GM12878 (cell line): Measurements from ENCODE around the gene TIMP3. TPM values are rescaled to one million over a fixed set of nuclear protein-coding genes. Genes with fewer than 3 reads are reported as not detected.

Experiments used
- ATAC-seq: fragments of 200-7000 bp; cut with Tn5 transposase; 3 replicates; pipeline ENCODE4 v1.9.1; 2020; ENCODE audit warnings: mild to moderate bottlenecking, moderate library complexity
- BruUV-seq: library from RNA; stranded (reverse); fragments of 400-500 nt; replicated peaks from 2 replicates; lab custom pipeline; 2021; lab: Mats Ljungman, UMichigan
- CTCF ChIA-PET: fragments of 300-600 bp; sonication (Branson Sonifier 250); formaldehyde crosslinking; extraction: SDS; loops from one replicate; lab custom pipeline; 2021; ENCODE audit warnings: inconsistent platforms; lab: Yijun Ruan, JAX
- POLR2A ChIA-PET: fragments of 350-600 bp; formaldehyde crosslinking; extraction: SDS; loops from one replicate; lab custom pipeline; 2021; ENCODE audit warnings: inconsistent platforms; lab: Charles Lee
- RAD21 ChIA-PET: fragments of 300-600 bp; sonication (Branson Sonifier 250); formaldehyde crosslinking; loops from one replicate; lab custom pipeline; 2023; ENCODE audit warnings: antibody characterized with exemption; ENCODE audit not compliant: unreplicated experiment; lab: Charles Lee
- SMC1A ChIA-PET: fragments of 300-600 bp; sonication (Branson Sonifier 250); formaldehyde crosslinking; loops from one replicate; lab custom pipeline; 2023; ENCODE audit not compliant: unreplicated experiment, uncharacterized antibody; lab: Charles Lee
- DNase-seq: peaks from one replicate; pipeline ENCODE4 v3.0.0-alpha.2; 2011; ENCODE audit warnings: low read depth, low spot score
- FAIRE-seq: peaks from 3 replicates; lab custom pipeline; 2011; peaks lifted over from hg19 to GRCh38; lab: Jason Lieb, UNC
- H2AFZ ChIP-seq: 2 replicates; pipeline ENCODE4 v1.6.0; 2011; ENCODE audit warnings: low read depth, low read length, control low read depth; ENCODE audit not compliant: control insufficient read depth
- H3K27ac ChIP-seq: 2 replicates; pipeline ENCODE4 v1.5.1; 2011; ENCODE audit warnings: control low read depth; ENCODE audit not compliant: control insufficient read depth, insufficient read depth
- H3K27me3 ChIP-seq, 2 experiments: replicated peaks in 1 of 2; 2 replicates each; pipeline versions ENCODE4 v1.6.0 to v1.6.1; 2011; ENCODE audit warnings: low read length in 1 of 2; ENCODE audit not compliant: control insufficient read depth in 2 of 2, insufficient read depth in 2 of 2
- H3K36me3 ChIP-seq, 2 experiments: 2 replicates each; pipeline ENCODE4 v1.5.1; 2011; ENCODE audit warnings: low read length in 1 of 2; ENCODE audit not compliant: control insufficient read depth in 2 of 2, insufficient read depth in 2 of 2
- H3K4me1 ChIP-seq: 2 replicates; pipeline ENCODE4 v1.6.1; 2011; ENCODE audit warnings: mild to moderate bottlenecking, low read length, moderate library complexity, mixed read lengths; ENCODE audit not compliant: control insufficient read depth, insufficient read depth
- H3K4me2 ChIP-seq: 2 replicates; pipeline ENCODE4 v1.6.0; 2011; ENCODE audit warnings: control low read depth; ENCODE audit not compliant: control insufficient read depth, insufficient read depth
- H3K4me3 ChIP-seq: fragments of 200-600 bp; sonication (generic); 2 replicates; pipeline ENCODE4 v1.5.1; 2016
- H3K79me2 ChIP-seq: 2 replicates; pipeline ENCODE4 v1.6.0; 2011; ENCODE audit warnings: low read length; ENCODE audit not compliant: control insufficient read depth, insufficient read depth
- H3K9ac ChIP-seq: 2 replicates; pipeline ENCODE4 v1.8.0; 2011; ENCODE audit warnings: low read length, control low read depth, mixed read lengths; ENCODE audit not compliant: control insufficient read depth, insufficient read depth
- H3K9me3 ChIP-seq: replicated peaks from 3 replicates; pipeline ENCODE4 v1.5.1; 2011; ENCODE audit warnings: mild to moderate bottlenecking, low read length; ENCODE audit not compliant: control insufficient read depth, insufficient read depth
- H4K20me1 ChIP-seq: 2 replicates; pipeline ENCODE4 v1.6.0; 2011; ENCODE audit not compliant: control insufficient read depth, insufficient read depth
- CBFB ChIP-seq: IDR thresholded peaks from 2 replicates; pipeline ENCODE4 v1.6.1; 2016; ENCODE audit warnings: antibody characterized with exemption, low read depth
- CBX3 ChIP-seq: fragments of 200-600 bp; sonication (generic); IDR thresholded peaks from 2 replicates; pipeline ENCODE4 v1.6.1; 2016; ENCODE audit warnings: low read depth, borderline replicate concordance
- CEBPB ChIP-seq, 2 experiments: fragments of 150-350 bp in 1 of 2; IDR thresholded peaks; 2 replicates each; pipeline ENCODE4 v1.6.1; 2012 to 2014; ENCODE audit warnings: low read depth in 2 of 2, low read length in 2 of 2, borderline replicate concordance in 1 of 2, inconsistent platforms in 1 of 2
- GATAD2B ChIP-seq: fragments of 450-650 bp; conservative IDR thresholded peaks from 2 replicates; pipeline ENCODE4 v1.6.1; 2017; ENCODE audit warnings: low read depth, mild to moderate bottlenecking, moderate library complexity
- JUNB ChIP-seq: IDR thresholded peaks from 2 replicates; pipeline ENCODE4 v1.6.1; 2016; ENCODE audit warnings: antibody characterized with exemption, mild to moderate bottlenecking
- NFXL1 ChIP-seq: fragments of 450-650 bp; IDR thresholded peaks from 2 replicates; pipeline ENCODE4 v1.6.1; 2017; ENCODE audit warnings: antibody characterized with exemption, mild to moderate bottlenecking, borderline replicate concordance
- ZNF207 ChIP-seq: fragments of 450-650 bp; IDR thresholded peaks from 2 replicates; pipeline ENCODE4 v1.6.1; 2014; ENCODE audit warnings: antibody characterized with exemption, mild to moderate bottlenecking, borderline replicate concordance
- ZNF24 ChIP-seq: fragments of 450-650 bp; IDR thresholded peaks from 2 replicates; pipeline ENCODE4 v1.6.1; 2017; ENCODE audit warnings: antibody characterized with exemption, mild to moderate bottlenecking
- ZNF622 ChIP-seq: fragments of 450-650 bp; IDR thresholded peaks from 2 replicates; pipeline ENCODE4 v1.6.1; 2017; ENCODE audit warnings: mild to moderate bottlenecking, inconsistent platforms
- WGBS: methylation state at CpG from one replicate; pipeline ENCODE4 v1.1.6; 2016; ENCODE audit warnings: low lambda C conversion rate; ENCODE audit not compliant: insufficient replicate concordance, insufficient coverage; ENCODE audit errors: missing lambda C conversion rate; 5-methylcytosine and 5-hydroxymethylcytosine counted together
- in situ Hi-C: fragments of 300-500 bp; cut with MboI; formaldehyde crosslinking; loops from 9 replicates; pipeline ENCODE4 v1.14.3; 2018; ENCODE audit warnings: mixed read lengths
- intact Hi-C: fragments of 100-400 bp; cut with micrococcal nuclease; formaldehyde crosslinking; loops from one replicate; pipeline ENCODE4 v1.14.2; 2022; ENCODE audit not compliant: unreplicated experiment
- polyA plus RNA-seq, 11 experiments: library from polyadenylated mRNA; depleted of rRNA in 4 of 11; unstranded in 6 of 11; stranded (reverse) in 5 of 11; fragments of >200 nt; fragmentation: Nextera tagmentation in 4 of 11; fragmentation: Illumina TruSeq in 1 of 11; extraction: Ambion mirVana in 4 of 11; extraction: Trizol in 1 of 11; gene quantifications; 1 replicate in 1 of 11; 2 replicates in 10 of 11; pipeline versions ENCODE4 v1.2.1 to v1.2.3, GENCODE V29; 2011 to 2016; ENCODE audit warnings: inconsistent platforms in 2 of 11, missing spikeins in 2 of 11, low read depth in 1 of 11
- total RNA-seq, 4 experiments: library from RNA; depleted of rRNA in 3 of 4; stranded (reverse); fragments of >200 nt in 3 of 4; fragmentation: Illumina TruSeq in 1 of 4; extraction: Trizol in 1 of 4; gene quantifications; 2 replicates each; pipeline versions ENCODE4 v1.2.1 to v1.2.3, GENCODE V29; 2013 to 2021

Gene TIMP3
- total and polyA plus RNA-seq, 10 of the 15 experiments (the other 5 are each of a cell fraction or from before 2014, with no cell fraction given), result 0.01 to 0.74 (median 0.27) TPM; not detected in 5

DNA sequence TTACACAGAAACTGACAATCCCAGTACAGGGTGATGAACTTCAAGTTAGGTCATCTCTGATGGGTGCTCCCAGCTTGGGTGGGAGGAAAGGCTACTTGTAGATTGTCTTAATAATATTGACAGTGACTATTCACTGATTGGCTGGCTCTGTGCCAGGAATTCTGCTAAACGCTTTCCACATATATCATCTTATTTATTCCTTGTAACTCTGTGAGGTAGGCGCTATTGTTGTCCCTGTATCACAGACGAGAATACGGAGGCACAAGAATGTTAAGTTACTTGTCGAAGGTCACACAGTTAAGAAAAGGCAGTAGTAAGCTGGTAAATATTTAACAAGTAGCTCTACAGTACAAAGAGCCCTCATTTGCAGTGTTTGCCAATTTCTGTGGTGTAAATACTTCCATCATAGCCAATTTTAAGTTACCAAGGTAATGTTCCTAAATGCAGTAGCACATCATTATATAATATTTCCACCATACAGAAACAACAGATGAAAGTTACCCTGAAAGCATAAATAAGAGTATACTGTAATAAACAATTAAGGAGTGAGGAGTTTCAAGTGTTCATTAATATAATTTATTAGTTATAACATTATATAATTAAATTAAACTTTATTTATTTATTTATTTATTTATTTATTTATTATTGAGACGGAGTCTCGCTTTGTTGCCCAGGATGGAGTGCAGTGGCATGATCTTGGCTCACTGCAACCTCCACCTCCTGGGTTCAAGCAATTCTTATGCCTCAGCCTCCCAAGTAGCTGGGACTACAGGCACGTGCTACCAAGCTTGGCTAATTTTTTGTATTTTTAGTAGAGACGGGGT, 11.5 kb upstream of the TIMP3 start:
- Histone ChIP-seq H3K4me3 (no peak overlapping the region), H3K9me3 (no peaks in the 10 kb centered on the region), H3K4me1 (no peaks in the 10 kb centered on the region), H3K9ac (no peak overlapping the region), H3K27me3 (no peaks in the 10 kb centered on the region), H3K4me2 (no peak overlapping the region), H3K27ac (no peak overlapping the region), H4K20me1 (no peaks in the 10 kb centered on the region), H3K79me2 (no peaks in the 10 kb centered on the region), H3K36me3 (no peaks in the 10 kb centered on the region), H2AFZ (no peak overlapping the region)
- DNase-seq (no peak), FAIRE-seq (no peak), ATAC-seq (no peak)
- SMC1A ChIA-PET, result interaction anchor here (0.9 kb wide), 1 partner anchor 204 kb away, joined by 3 read pairs; no protein-coding TSS in a partner anchor
- in situ Hi-C loops (loop anchor here (5.0 kb wide), 2 partner anchors 52 to 58 kb away; no protein-coding TSS in a partner anchor), intact Hi-C loops (no loop called here)
- 24% methylated on average over 9 of the region's 9 CpGs for WGBS
- BruUV-seq, result no TSS peak
- RAD21 ChIA-PET, result no interaction called here
- TF ChIP-seq ZNF622 (no peak), JUNB (no peak), CBFB (no peak), CBX3 (no peak), ZNF24 (no peak), ZNF207 (no peak), GATAD2B (no peak), NFXL1 (no peak), CEBPB (IDR thresholded peaks at IDR 0.05; ENCODE audit: borderline replicate concordance in 1 of 2, low read depth in 2 of 2, low read length in 2 of 2) (no peak)
- POLR2A ChIA-PET, result no interaction called here
- CTCF ChIA-PET, result interaction anchor here (1.1 kb wide), 1 partner anchor 262 kb away, joined by 3 read pairs; no protein-coding TSS in a partner anchor
